NCI-H1694 treated with DMSO at 0.1 percent for 48 hours (cell line): ENCODE results near the gene NDUFC1.
A peak's percentile ranks its signal among the peaks of the same experiment; 100 is the strongest.
"Not testable (repeated sequence)": the region's sequence is repeated elsewhere in the genome, so short reads cannot be mapped to it uniquely, and the experiment has no call there.

Source experiments
- DNase-seq: peaks from one replicate; lab custom pipeline; 2025; lab: John Stamatoyannopoulos, UW

Gene NDUFC1

DNA sequence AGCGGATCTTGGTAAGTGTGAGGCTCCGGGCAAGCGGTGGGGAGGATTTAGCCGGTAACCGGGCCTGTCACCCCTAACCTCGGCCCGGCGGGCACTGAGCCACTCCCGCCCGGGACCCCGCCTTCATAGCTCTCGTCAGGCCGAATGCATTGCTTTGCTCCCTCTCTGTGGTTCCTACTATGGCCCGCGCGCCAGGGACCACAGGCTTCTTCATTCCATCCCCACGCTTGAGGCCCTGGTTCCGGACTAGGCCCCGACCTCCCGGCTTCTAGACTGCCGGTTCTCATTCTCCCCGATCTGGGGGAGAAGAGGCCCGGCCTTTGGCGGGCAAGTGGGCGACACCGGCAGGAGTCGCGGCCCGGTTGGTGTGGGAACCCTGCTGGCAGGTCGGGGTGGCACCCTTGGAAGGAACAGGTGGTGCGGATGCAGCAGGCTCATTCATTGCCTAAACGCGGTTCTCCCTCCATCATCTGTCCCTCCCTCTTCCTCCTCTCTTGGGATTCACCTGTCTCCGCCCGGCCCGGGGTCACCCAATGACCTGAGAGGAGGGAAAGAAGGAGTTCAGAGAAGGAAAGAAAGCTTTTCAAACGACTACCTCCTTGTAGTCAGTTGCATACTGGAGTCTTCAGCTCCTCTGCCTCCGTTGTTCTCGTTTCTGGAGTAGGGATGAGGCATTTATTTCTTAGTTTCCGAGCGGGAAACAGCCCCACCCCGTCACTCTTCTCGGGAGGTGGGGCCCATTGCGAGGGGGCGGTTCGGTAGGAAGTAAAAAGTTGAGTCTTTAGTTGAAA lies at the start of gene NDUFC1:
TSS of gene NDUFC1 (minus strand) at position 657 of the 791 bp plus-strand sequence. CDS start 6,679 bp downstream, outside the sequence.
- peak; percentile 15 for DNase-seq

DNA sequence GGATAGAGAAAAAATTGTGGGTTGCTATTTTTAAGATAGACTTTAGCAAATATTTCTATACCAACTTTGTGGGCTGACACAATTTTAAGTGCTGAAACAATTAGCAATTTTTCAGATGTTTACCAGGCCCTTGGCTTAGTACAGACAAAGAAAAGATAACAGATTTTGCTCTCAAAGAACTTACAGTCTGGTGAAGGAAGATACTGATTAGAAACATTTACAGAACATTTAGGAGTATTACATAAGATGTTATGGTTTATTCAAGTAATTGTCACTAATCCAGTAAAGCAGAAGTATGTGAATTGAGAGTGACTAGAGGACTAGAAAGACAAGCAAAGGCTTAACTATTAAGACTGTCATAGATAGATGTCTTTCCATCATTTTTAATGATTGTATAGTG lies 35.3 kb upstream of the NDUFC1 start:
- DNase-seq, result no peak

DNA sequence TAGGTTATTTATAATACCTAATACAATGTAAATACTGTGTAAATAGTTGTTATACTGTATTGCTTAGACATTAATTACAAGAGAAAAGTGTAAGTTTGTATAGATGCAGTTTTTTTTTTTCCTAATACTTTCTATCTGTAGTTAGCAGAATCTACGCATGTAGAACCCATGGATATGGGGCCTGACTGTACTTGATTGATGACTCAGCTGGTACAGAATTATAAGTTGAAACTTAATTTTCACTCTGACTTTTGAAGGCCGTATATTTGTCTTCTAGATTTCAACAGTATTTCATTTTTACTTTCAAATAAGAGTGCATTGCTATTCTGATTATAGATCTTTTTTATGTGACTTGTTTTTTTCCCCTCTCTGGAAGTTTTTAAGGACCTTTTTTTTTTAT lies 30.8 kb upstream of the NDUFC1 start:
- DNase-seq, result no peak

DNA sequence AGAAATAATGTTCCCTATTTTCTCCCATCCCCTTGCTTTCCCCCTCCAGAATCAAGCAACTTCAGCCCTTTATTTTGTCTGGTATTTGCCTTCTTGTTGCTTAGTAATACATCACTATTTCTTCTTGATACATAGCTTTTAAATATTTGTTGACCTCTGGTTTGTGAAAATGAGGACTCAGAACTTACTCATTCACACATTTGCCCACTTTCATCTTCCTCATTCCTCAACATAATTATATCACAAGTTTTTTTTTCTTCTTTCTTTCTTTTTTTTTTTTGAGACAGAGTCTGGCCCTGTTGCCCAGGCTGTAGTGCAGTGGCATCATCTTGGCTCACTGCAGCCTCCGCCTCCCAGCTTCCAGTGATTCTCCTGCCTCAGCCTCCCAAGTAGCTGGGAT lies 28.9 kb upstream of the NDUFC1 start:
- DNase-seq, result no peak

DNA sequence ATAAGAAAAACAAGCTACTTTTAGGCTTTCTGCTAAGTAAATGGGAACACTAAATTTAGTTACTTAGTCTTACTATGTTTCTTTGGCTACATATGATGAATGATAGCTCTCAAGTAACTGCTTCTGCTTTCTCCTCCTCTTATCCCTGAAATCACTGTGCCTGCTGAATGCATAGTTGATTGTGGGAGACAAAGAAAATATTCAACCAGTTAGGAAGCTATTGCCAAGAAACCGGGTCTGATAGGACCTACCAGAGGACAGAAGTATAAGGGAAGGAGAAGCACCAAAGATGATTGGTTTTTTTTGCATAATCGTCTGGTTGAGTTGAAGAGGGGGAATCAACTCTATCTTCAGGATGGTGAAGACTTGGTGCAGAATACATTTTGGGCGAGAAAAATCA lies 28.0 kb upstream of the NDUFC1 start:
- DNase-seq, result no peak

DNA sequence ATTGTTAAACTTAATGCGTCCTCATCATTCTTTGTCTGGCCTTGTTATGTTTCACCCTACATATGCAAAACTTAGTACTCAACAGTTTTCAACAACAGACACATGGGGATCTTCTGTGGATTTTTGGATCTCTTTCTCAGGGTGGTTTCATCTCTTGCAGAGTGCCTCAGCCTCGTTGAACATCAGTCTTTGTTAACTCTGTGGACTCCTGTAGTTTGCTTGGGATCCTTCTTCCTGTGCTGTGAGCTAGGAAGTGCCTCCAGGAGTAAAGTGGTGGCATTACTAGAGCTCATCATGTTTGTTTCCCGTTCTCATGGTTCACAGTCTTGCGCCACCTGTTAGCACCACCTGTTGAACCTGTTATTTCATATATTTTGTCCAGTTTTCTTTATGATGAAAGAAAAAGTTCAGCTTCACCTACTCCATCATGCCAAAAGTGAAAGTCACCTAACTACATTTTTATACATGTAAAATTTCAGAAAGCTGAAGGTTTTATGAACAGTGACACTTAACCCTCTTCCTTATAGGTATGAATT lies 27.5 kb upstream of the NDUFC1 start:
- no peak for DNase-seq

DNA sequence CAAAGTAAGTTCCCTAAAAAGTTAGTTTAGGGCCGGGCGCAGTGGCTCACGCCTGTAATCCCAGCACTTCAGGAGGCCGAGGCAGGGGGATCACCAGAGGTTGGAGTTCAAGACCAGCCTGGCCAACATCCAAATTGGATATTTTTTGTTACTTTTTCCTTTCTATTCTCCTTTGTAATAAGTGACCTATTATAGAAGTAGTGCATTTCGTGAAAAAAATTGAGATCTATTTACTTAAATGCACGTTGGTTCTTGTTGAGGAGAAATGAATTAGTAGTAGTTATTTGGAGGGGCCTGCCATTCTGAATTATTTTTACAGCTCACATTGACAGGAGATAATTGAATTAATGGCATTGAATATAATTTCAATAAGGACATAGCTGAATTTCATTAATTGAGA lies 22.3 kb upstream of the NDUFC1 start:
- DNase-seq, result no peak

DNA sequence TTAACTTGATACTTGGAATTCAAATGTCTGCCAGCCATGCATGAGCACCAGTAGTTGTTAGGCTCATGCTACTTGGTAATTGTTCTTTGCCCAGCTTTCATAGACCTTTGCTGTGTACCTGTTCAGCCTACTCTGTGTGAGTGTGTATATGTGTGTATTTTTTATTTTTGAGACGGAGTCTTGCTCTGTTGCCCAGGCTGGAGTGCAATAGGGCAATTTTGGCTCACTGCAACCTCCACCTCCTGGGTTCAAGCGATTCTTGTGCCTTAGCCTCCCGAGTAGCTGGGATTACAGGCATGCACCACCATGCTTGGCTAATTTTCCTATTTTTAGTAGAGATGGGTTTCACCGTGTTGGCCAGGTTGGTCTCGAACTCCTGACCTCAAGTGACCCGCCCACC lies 20.3 kb upstream of the NDUFC1 start:
- not testable (repeated sequence) for DNase-seq

DNA sequence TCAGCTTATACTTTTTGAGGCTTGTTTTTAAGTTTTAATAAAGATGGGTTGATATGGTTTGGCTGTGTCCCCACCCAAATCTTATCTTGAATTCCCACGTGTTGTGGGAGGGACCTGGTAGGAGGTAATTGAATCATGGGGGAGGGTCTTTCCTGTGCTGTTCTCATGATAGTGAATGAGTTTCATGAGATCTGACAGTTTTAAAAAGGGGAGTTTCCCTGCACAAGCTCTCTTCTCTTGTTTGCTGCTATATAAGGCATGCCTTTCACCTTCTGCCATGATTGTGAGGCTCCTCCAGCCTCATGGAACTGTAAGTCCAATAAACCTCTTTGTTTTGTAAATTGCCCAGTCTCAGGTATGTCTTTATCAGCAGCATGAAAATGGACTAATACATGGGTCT lies 19.8 kb upstream of the NDUFC1 start:
- not testable (repeated sequence) for DNase-seq

DNA sequence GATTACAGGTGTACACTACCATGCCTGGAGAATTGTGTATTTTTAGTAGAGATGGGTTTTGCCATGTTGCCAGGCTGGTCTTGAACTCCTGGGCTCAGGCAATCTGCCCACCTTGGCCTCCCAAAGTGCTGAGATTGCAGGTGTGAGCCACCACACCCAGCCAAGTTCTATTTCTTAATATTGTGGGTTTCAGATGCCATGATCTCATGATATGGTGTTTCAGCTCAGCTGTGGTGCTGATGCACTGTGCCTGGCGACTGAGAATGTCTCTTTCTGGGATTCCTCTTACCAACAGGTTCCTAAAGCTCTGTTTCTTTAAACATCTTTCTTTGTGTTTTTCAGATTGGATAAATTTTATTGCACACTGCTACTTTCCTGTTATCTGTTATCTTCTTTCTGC lies 17.3 kb upstream of the NDUFC1 start:
- DNase-seq, result no peak

DNA sequence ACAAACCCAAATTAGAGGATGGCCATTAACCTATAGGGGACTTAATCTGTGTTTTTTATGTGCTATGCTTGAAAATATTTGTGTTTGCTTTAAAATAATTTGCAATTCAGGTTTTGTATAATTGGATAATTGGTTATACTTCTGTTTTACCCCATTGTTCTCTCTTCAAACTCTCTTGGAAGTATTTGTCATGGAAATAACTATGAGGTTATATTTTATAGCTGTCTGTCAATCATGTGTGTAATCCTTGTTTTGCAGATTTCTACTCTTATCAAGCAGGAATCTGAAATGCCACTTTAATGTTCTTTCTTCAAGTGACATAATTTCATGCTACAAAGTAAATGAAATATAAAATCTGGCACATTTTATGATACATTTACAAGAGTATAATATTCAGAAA lies 15.4 kb upstream of the NDUFC1 start:
- no peak for DNase-seq

DNA sequence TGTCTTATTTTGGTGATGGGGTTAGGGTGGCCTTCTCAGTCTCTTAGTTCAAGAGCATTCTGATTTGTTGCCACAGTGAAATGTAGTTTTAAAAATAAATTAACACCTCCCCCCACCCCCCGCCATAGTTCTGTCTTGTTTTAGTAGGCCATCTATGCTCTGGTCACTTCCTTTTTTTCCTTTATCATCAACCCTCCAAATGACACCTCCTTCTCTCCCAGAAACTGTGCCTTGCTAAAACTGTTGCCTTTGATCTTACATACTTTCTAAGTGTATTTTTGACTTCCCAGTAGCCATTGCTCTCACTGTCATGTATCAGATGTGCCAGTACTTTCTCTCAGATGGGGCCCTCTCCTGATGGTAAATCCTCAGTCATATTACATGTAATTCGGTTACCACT lies 14.5 kb upstream of the NDUFC1 start:
- DNase-seq, result no peak

DNA sequence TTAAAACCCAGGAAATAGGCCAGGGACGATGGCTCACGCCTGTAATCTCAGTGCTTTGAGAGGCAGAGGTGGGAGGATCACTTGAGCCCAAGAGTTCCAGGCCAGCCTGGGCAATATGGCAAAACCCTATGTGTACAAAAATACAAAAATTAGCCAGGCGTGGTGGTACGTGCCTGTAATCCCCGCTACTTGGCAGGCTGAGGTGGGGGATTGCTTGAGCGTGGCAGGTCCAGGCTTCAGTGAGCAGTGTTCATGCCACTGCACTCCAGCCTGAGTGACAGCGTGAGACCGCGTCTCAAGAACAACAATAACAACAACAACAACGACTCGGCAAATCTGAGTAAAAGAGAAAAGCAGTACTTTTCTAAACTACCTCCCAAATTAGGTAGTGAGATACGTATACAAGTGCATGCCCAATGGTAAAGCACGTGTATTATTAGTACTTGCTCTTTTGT lies 13.0 kb upstream of the NDUFC1 start:
- no peak for DNase-seq

DNA sequence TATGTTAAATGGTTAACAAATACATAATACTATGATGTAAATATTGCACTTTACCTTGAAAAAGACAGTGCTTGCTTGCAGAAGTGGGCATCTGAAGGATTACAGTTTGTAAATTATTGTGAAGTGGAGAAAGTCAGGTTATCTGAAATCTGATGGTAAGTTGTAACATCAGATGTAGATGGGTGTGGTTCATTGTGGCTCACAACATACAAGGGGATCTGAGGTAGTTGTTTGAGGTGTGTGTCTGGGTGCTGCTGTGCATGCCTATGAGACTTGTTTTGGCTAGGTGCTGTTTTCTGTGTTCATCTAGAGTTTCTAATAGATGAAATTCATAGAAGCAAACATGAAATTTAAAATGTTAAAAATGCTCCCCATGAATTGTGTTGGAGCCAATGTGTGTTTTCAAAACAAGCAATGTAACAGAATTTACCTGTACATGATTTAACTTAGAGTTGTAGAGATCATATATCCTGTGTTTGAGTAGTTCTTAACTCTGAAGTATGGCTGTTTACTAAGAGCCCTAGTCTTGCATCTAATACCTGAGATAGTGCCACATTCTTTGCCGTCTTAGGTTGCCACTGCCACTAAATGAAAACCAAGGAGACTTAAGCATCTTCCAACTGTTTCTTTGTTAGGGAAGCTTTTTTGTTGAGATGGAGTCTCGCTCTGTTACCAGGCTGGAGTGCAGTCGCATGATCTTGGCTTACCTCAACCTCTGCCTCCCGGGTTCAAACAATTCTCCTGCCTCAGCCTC lies 11.9 kb upstream of the NDUFC1 start:
- DNase-seq, result no peak

DNA sequence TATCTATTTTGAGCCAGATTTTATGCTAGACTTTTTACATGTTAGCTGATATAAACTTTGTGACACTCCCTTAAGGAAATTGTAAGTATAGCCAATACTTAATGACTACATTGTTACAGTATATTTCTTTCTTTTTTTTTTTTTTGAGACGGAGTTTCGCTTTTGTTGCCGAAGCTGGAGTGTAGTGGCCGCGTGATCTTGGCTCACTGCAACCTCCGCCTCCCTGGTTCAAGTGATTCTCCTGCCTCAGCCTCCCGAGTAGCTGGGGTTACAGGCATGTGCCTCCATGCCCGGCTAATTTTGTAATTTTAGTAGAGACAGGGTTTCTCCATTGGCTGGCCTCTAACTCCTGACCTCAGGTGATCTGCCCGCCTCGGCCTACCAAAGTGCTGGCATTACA lies 11.1 kb upstream of the NDUFC1 start:
- DNase-seq, result not testable (repeated sequence)

DNA sequence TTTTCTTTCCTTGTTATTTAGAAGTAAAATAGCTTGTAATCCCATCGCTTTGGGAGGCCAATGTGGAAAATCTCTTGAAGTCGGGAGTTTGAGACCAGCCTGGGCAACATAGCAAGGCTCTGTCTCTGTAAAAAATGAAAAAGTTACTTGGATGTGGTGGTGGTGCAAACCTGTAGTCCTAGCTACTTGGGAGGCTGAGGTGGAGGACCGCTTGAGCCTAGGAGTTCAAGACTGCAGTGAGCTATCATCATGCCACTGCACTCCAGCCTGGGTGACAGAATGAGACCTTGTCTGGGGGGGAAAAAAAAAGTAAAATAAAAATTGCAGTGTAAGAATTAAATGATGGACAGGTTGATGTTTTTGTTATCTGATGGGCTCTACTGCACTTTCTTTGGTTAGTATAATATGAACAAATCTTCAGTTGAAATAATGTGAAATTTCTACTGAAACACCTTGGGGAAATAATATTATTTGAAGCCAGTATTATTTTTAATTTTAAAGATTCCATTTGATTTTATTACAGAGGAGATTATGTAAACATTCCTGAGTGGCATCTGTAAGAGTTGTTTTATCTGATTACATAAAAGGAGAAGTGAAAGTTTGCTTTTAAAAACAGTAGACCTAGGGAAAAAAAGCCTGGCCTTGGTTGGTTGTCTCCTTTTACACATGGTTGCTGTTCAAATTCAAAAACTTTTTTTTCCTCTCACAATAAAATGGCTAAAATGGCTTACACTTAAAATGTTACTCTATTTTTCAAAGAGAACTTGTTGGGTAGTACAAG lies 10.5 kb upstream of the NDUFC1 start:
- no peak for DNase-seq

DNA sequence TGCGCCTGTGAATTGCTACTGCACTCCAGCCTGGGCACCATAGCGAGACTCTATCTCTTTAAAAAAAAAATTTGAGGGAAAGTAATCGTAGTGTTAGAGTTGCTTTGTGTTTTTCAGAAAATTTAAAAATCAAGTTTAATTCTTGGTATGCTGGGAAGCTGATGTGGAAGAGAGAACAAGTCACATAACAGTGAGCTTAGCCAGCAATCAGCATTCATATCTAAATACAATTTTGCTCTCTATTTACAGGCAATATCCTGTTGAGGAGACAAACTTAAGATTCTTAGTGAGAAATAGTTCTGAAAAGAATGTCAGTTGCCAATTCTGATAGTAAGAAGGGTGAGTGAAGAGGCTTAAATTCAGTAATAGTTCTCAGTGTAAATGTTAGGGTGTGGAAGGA lies 9.6 kb upstream of the NDUFC1 start:
- no peak for DNase-seq

DNA sequence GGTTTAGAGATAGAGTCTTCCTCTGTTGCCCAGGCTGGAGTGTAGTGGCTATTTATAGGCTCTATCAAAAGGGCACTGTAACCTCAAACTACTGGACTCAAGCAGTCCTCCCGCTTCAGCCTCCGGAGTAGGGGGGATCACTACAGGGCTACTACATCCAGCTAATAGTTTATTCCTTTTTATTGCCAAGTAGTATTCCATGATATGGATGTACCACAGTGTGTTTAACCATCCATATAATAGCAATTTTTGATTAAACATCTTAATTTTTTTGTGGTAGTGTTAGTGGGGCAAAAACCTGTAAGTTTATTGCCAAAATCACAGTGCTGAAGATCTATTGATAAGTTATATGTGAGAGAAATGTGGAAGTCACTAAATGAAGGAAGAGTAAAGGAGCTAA lies 2.6 kb upstream of the NDUFC1 start:
- DNase-seq, result no peak

DNA sequence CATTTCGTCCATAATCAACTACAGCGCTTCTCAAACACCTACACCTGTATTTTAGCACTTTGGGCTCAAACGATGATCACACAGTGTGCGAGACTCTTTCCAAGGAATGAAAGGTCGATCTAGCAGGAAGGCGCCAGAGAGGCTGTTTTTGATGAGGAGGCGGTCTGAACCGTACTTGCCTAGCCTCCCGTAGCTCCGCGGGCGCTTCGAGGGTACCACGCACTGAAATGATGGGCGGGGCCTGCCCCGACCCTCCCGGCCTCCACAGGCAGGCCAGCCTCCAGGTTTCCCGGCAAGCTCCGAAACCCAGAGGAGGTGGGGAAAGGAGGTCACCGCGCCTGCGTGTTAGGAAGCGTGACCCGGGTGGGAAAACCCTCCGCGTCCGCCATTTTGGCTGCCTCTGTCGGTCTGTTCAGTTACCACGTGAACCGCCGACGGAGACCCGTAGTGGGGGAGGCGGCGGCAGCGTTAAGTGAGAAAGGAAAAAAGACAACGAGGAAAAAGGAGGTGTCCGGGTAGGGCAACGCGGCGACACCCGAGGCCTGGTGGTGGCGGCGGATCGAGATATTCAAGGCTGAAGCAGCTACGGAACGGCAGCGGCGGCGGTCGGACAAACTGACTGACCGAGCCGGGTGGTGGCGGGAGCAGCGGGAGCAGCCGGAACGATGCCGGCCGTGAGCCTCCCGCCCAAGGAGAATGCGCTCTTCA lies 1.0 kb downstream of the NDUFC1 start, which contains the start of gene NAA15:
TSS of gene NAA15 (plus strand) at position 393 of the 708 bp plus-strand sequence. CDS start at position 666, 273 bp downstream.
- peak; percentile 95 for DNase-seq

DNA sequence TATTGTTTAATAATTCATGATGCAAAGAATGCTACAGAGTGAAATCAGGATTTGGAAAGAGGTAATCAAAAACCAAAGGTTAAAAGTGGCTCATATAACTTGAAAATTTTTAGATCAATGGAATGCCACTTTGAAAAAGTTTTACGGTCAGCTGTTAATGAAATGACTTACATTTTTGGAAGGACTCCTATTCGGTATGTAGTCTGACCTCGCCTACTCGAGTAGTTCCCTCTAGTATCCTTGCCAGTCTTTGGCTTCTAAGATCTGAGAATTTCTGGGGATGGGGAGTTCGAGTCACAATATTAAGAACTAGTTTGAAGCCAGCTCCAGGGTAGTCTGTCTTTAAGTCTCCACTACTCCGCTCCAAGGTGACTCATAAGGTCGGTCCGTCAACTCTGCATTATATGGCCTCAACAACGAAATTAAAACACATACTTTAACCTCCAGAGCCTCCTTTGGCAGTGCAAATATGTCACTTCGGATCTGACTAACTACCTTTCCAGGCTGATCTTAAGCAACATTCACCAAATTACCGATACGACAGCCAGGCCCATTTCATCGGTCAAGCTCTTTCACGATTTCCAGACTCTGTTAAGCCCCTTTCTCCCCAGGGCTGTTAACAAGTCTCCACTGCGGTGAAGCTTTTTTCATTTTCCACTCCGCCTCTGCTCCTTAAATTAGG lies 1.7 kb downstream of the NDUFC1 start:
- DNase-seq, result no peak

DNA sequence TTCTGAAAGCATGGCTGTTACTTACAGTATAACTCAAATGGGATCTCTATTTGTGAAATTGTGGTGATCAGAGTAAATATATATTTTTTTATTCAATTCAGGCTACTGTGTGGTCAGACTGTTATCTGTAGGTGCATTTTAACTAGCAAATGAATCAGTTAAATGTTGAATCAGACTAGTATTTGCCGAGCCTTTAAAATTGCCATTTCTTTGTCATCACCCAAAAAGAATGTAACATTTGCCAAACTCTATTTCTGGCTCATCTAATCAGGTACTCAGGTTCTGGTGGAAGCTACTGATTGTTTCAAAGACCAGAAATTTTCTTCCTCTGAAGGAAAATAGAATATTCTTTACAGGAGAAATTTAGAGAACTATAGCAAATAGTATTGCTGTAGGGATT lies 2.7 kb downstream of the NDUFC1 start:
- no peak for DNase-seq
